RPMI8226 (cell line): Measurements from ENCODE around the gene C1orf53.
"Not testable (repeated sequence)": the region's sequence is repeated elsewhere in the genome, so short reads cannot be mapped to it uniquely, and the experiment has no call there.

Experiments
- DNase-seq: peaks from one replicate; pipeline ENCODE4 v3.0.0-alpha.2; 2015

C1orf53 gene

GRCh38 chr1:197922070-197922390, 19.6 kb downstream of the C1orf53 start:
- no peak for DNase-seq

GRCh38 chr1:197923038-197923437, 20.6 kb downstream of the C1orf53 start:
- DNase-seq = no peak

DNA sequence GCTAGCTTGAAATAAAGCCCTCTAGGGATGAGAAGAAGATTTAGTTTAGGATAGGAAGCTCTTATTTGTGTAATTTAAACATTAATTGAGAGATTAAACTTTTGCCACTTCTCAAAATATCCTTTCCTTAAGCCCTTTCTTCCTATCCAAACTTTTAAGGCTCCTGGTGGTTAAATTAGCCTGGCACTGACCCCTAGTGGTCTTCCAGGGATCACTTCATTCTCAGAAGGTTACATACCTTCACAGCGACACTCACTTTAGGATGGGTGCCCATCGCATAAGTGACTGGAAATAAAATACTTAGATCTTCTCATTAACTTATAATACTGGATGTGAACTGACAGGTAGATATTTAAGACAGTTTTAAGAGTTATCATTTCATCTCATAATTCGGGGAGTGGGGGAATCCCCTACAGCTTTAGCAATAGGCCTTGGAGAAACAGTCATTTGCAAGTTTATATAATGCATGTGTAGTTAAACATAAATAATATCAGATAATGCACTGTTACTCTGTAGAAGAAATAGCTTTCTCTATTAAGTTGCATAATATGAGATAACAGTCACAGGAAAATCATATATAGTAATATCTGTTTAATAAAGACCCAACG, 22.2 kb downstream of the C1orf53 start:
- DNase-seq = peak; percentile 73

DNA sequence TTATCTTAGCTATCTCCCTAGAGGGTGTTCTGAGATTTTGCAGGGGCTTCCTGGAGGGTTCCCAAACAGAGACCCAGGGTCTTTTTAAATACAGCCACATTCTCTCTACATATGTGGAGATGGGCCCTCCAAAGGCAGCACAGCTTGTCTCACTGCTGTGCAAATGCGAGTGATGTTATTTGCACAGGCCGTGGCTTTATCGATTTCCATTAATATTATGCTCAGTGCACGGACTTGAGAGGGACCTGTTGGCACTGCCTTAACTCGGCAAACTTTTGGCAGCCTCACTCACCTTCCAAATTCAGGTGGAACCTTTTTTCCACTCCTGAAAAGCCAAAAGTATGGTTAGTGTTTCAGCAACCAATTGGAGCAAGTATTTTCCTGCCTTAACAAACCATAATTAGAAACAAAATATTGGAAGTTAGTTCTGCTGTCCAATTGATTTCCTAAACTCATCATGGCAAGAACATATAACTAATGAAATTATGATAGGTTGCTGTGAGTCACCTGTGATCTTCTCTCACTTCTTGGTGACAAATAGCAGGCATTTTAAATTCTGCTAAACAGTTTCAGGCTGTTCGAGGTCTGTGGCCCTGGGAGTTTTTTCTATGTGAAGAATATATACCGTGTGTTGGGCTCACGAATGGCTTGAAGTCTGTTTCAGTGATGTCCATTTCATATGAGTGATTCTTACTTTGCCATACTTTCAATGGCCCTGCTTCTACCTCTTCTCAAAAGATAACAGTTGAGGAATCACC, 25.7 kb downstream of the C1orf53 start:
- no peak for DNase-seq

DNA sequence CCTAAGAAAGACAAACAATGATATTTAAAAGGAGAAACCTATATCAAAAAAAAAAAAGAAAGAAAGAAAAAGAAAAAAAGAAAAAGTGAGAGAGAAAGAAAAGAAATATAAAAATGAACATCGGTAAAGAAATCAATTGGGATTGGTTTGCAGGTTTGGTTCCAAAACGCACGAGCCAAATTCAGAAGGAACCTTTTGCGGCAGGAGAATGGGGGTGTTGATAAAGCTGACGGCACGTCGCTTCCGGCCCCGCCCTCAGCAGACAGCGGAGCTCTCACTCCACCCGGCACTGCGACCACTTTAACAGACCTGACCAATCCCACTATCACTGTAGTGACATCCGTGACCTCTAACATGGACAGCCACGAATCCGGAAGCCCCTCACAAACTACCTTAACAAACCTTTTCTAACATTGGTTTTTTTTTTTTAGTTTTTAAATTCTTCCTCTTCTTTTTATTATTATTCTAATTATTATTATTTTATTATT, 26.5 kb downstream of the C1orf53 start:
- peak; percentile 34 for DNase-seq

- no peak for DNase-seq
Measured at GRCh38 chr1:197933016-197933415, 30.6 kb downstream of the C1orf53 start.

- no peak for DNase-seq
Measured at GRCh38 chr1:197933647-197934046, 31.2 kb downstream of the C1orf53 start.

DNA sequence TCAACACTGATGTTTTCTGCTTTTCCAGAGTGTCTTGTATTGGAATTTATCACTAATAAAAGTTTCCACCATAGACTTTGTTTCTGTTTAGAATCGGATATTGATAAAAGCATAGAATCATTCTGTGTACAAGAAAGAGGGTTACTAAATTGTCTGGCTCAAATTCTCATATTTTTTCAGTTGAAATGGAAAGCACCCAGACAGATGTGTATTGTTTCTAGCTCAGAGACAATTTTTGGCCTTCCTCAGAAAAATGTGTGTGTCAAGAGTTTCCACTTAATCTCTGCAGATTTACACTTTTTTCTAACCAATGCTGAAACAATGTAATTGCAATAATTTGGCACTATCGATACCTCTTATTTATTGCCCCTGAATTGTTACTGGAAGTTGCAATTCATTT, 35.0 kb downstream of the C1orf53 start:
- DNase-seq = no peak

DNA sequence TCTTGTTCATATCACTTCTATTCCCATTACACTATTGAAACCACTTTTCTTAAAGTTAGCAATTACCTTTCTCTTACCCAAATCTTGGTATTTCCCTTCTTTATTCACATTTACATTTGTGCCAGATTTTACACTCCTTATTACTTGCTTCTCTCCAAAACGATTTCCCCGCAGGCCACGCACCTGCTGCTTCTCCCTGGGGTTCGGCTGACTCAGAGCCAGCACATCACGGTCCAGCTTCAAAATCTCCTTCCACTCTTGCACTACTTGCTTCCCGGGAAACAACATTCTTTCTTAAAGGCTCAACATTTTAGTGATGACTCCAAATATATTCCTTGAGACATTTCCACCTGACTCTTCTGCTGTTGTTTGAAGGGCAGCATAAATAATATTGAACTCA, 35.5 kb downstream of the C1orf53 start:
- DNase-seq = no peak

GRCh38 chr1:197939159-197939980, 36.9 kb downstream of the C1orf53 start:
- not testable (repeated sequence) for DNase-seq

GRCh38 chr1:197942042-197942441, 39.6 kb downstream of the C1orf53 start:
- no peak for DNase-seq

DNA sequence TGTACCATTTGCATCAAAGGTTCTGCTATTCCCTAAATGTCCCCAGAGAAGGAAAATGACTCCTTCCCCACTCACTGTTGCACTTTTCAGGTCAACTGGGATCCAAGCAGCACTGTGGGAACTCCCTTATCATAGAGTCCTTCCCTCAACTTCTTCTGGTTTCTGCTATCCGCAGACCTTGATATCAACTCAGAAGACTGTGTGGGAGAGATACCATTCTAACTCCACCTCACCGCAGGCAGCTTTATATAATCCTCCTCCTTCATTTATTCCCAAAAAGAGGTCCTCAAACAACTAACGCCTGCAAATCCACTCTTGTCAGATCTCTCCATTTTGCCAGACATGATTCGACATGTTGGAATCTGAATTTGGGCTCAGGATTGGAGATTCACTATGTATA, 42.1 kb downstream of the C1orf53 start:
- no peak for DNase-seq

DNA sequence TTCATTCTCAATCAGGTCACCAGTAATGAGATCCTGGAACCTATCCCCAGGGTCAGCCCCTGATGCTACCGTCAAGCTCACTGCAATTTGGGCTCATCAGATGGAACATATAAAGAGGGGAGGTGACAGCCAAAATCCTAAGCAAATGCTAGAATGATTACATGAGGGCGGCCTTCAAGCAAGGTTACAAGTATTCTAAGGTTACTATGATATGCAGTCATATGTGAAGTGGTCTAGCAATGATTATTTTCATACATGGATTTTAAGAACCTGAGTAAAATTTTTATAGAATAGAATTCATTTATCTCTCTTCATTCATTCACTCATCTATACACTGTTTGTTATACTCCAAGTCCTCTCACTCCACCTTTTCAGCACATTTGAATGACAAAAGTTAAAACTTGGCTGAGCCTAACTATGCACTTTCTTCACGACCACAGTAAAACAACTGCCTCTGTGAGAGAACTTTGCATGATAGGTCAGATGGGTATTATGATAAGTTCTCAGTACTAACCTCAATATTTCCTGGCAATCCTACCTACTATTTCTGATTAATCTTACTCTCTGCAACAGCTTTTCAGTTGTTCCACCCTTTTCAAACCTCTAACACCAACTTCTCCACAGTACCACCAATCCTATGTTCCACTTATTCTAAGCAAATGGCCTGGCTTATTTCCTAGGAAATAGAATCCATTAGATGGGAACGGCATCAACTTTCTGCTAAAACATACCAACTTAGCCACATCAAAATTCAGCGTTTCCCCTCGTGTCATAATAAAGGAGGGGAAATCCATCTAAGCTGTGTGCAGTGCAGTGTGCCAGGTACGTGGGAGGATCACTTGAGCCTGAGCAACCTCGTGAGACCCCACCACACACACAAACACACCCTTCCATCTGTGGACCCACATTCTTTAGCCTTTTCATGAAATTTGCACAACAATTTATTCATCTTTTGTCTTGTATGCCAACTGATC, 46.8 kb downstream of the C1orf53 start:
- no peak for DNase-seq

- DNase-seq = no peak
Measured at GRCh38 chr1:197951089-197951488, 48.7 kb downstream of the C1orf53 start.

GRCh38 chr1:197951617-197952175, 49.3 kb downstream of the C1orf53 start:
- no peak for DNase-seq

DNA sequence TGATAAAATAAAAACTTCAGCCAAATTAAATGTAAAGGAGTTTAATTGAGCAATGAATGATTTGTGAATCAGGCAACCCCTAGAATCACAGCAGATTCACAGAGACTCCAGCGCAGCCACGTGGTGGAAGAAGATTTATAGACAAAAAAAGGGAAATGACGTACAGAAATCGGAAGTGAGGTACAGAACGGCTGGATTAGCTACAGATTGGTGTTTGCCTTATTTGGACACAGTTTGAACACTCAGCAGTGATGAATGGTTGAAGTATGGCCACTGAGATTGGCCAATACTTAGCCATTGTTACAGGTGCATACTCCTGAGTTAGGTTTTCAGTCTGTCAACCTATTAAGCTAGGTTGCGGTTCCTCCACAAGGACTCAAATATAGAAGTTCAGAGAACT, 51.0 kb downstream of the C1orf53 start:
- not testable (repeated sequence) for DNase-seq

DNA sequence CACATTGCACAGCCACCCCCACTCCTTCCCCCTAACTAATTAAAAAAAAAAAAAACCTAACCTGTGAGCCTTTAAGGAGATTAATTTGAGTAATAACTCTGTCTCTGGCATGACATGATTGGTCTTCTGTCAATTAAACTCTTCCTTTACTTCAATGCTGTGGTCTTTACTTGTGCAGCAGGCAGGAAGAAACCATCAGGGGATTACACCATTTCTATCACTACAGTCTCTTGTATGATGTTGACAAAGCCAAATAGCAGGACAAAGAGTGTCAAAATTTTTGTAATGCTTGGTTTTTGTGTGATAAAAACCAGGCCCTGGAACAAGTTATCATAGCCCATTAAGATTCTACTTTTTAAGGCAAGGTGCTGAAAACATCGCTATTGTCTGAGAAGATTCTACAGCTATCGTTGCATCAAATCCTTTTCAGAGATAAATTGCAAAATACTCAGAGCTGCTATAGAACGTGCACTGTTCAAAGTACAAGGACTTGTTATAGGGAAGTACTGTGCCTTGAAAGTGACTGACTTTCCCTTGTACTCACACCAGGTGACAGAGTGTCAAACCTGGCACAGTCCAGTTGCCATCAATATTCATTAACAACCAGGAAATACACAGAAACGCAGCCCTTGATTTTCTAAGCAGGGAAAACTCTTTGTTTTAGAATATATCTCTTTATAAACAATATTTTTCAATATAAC, 52.4 kb downstream of the C1orf53 start:
- no peak for DNase-seq

DNA sequence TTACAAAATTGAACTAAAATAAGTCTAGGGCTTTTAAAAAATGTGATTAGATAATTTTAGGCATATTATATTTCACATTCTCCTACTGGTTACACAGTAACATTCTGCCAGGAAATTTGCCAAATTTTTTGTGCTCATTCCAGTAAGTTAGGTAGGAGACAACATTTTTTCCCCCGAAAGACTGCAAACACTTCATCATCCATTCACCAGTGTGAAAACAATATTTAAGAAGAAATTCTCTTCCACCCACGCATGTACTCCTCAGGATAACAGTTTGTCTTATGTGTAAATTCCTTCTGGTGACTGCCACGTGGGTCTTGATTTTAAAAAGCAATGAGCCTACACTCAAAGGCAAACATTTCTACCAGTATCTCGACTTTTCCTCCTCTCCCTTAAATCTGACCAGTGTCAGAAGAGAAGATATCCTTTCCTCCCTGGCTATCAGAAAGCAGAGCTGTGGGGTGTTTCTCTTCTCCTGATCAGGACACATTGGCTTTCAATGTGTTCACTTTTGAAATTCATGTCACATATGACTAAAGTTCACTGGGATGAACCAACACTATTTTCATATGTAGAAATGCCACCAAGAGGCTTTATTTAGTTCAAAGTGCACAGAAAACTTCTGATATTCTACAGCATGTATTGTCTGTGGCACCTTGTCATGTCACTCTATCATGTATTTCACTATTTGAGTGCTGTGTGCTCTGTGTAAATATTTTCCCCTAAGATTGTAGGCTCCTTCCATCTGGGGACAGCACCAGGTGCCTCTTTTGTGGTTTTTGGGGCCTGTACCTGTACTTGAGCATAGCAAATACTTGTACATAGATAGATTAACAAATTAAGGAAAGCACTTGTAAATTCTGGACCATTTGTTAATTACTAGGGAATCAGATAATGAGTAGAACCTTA, 53.3 kb downstream of the C1orf53 start:
- no peak for DNase-seq
